H9 (cell line): ENCODE measurements around the gene MID1. TPM values are rescaled to one million over a fixed set of nuclear protein-coding genes. Genes with fewer than 3 reads are reported as not detected.

Experiments used
- DNase-seq: peaks from one replicate; pipeline ENCODE4 v3.0.0-alpha.2; 2017
- H2AFZ ChIP-seq: one replicate; pipeline ENCODE4 v1.6.1; 2013; ENCODE audit warnings: mild to moderate bottlenecking, low read length, control low read depth, moderate library complexity
- H2AK5ac ChIP-seq: 2 replicates; pipeline ENCODE4 v1.6.1; 2013; ENCODE audit warnings: low read length, control low read depth, mixed read lengths; ENCODE audit not compliant: insufficient read length
- H2BK120ac ChIP-seq: one replicate; pipeline ENCODE4 v1.6.1; 2013; ENCODE audit warnings: low read depth, mild to moderate bottlenecking, low read length, control low read depth, inconsistent platforms; ENCODE audit not compliant: poor library complexity, severe bottlenecking
- H2BK12ac ChIP-seq: 2 replicates; pipeline ENCODE4 v1.6.1; 2013; ENCODE audit warnings: low read length, control low read depth, mixed read lengths, low read depth; ENCODE audit not compliant: insufficient read length
- H2BK15ac ChIP-seq: 2 replicates; pipeline ENCODE4 v1.6.1; 2013; ENCODE audit warnings: low read depth, low read length, control low read depth
- H2BK20ac ChIP-seq: one replicate; pipeline ENCODE4 v1.6.1; 2013; ENCODE audit warnings: low read depth, mild to moderate bottlenecking, low read length, control low read depth, inconsistent platforms; ENCODE audit not compliant: poor library complexity, severe bottlenecking
- H2BK5ac ChIP-seq: 2 replicates; pipeline ENCODE4 v1.6.1; 2013; ENCODE audit warnings: low read length, control low read depth, mixed read lengths; ENCODE audit not compliant: insufficient read length
- H3K14ac ChIP-seq: 2 replicates; pipeline ENCODE4 v1.6.1; 2013; ENCODE audit warnings: low read length, control low read depth; ENCODE audit not compliant: insufficient read depth
- H3K18ac ChIP-seq: 2 replicates; pipeline ENCODE4 v1.6.1; 2013; ENCODE audit warnings: low read depth, mild to moderate bottlenecking, mixed read lengths, low read length, control low read depth; ENCODE audit not compliant: insufficient read length
- H3K23ac ChIP-seq: 2 replicates; pipeline ENCODE4 v1.6.1; 2013; ENCODE audit warnings: low read length, control low read depth, mixed read lengths, low read depth; ENCODE audit not compliant: insufficient read length
- H3K23me2 ChIP-seq: 2 replicates; pipeline ENCODE4 v1.6.1; 2013; ENCODE audit warnings: low read depth, mild to moderate bottlenecking, mixed read lengths, low read length, control low read depth; ENCODE audit not compliant: insufficient read length, poor library complexity, severe bottlenecking
- H3K27ac ChIP-seq: 2 replicates; pipeline ENCODE4 v1.5.1; 2013; ENCODE audit warnings: low read length, control low read depth, mixed read lengths, low read depth; ENCODE audit not compliant: insufficient read length
- H3K27me3 ChIP-seq: 2 replicates; pipeline ENCODE4 v1.6.1; 2013; ENCODE audit warnings: low read length, control low read depth, inconsistent platforms; ENCODE audit not compliant: insufficient read depth
- H3K4ac ChIP-seq: 2 replicates; pipeline ENCODE4 v1.6.1; 2013; ENCODE audit warnings: low read depth, mild to moderate bottlenecking, control low read depth, inconsistent platforms, low read length, moderate library complexity
- H3K4me1 ChIP-seq: 2 replicates; pipeline ENCODE4 v1.6.1; 2013; ENCODE audit warnings: low read length, control low read depth, inconsistent platforms; ENCODE audit not compliant: insufficient read depth
- H3K4me2 ChIP-seq: 2 replicates; pipeline ENCODE4 v1.6.1; 2013; ENCODE audit warnings: low read length, control low read depth, mixed read lengths; ENCODE audit not compliant: insufficient read length, insufficient read depth
- H3K56ac ChIP-seq: 2 replicates; pipeline ENCODE4 v1.6.1; 2013; ENCODE audit warnings: low read depth, mild to moderate bottlenecking, mixed read lengths, low read length, control low read depth; ENCODE audit not compliant: insufficient read length
- H3K79me1 ChIP-seq: 2 replicates; pipeline ENCODE4 v1.6.1; 2013; ENCODE audit warnings: low read depth, mild to moderate bottlenecking, moderate library complexity, low read length, control low read depth, inconsistent platforms; ENCODE audit not compliant: insufficient read depth, poor library complexity, severe bottlenecking
- H3K79me2 ChIP-seq: 2 replicates; pipeline ENCODE4 v1.6.1; 2013; ENCODE audit warnings: low read length, control low read depth, inconsistent platforms; ENCODE audit not compliant: insufficient read depth
- H3K9ac ChIP-seq: 2 replicates; pipeline ENCODE4 v1.6.1; 2013; ENCODE audit warnings: low read length, control low read depth, mixed read lengths; ENCODE audit not compliant: insufficient read length; ENCODE audit errors: extremely low read depth
- H3K9me3 ChIP-seq: one replicate; pipeline ENCODE4 v1.6.1; 2013; ENCODE audit warnings: low read depth, low read length, inconsistent platforms; ENCODE audit not compliant: control insufficient read depth
- H3T11ph ChIP-seq: one replicate; pipeline ENCODE4 v1.6.1; 2013; ENCODE audit warnings: mild to moderate bottlenecking, low read length, control low read depth, inconsistent platforms
- H4K20me1 ChIP-seq: one replicate; pipeline ENCODE4 v1.6.1; 2013; ENCODE audit not compliant: control insufficient read depth, insufficient read length, insufficient read depth
- H4K5ac ChIP-seq: 2 replicates; pipeline ENCODE4 v1.6.1; 2013; ENCODE audit warnings: low read depth, mild to moderate bottlenecking, mixed read lengths, low read length, control low read depth; ENCODE audit not compliant: insufficient read length
- H4K8ac ChIP-seq: replicated peaks from 2 replicates; pipeline ENCODE4 v1.6.1; 2013; ENCODE audit warnings: low read length, control low read depth, mixed read lengths, low read depth; ENCODE audit not compliant: insufficient read length
- H4K91ac ChIP-seq: 2 replicates; pipeline ENCODE4 v1.6.1; 2013; ENCODE audit warnings: low read depth, mild to moderate bottlenecking, moderate library complexity, mixed read lengths, low read length, control low read depth; ENCODE audit not compliant: insufficient read length
- H3K27ac Mint-ChIP-seq, 3 experiments: 2 replicates in 2 of 3; 3 replicates in 1 of 3; pipeline ENCODE4 v1.8.0; 2020 to 2021; ENCODE audit warnings: mixed read lengths in 3 of 3, mild to moderate bottlenecking in 1 of 3, moderate library complexity in 1 of 3
- H3K27me3 Mint-ChIP-seq: 2 replicates; pipeline ENCODE4 v1.8.0; 2021; ENCODE audit warnings: low read depth, mild to moderate bottlenecking, moderate library complexity, mixed read lengths
- H3K36me3 Mint-ChIP-seq, 3 experiments: 2 replicates in 2 of 3; 3 replicates in 1 of 3; pipeline ENCODE4 v1.8.0; 2020 to 2021; ENCODE audit warnings: low read depth in 3 of 3, mixed read lengths in 3 of 3; ENCODE audit not compliant: insufficient read depth in 1 of 3
- H3K4me1 Mint-ChIP-seq, 2 experiments: 2 replicates each; pipeline ENCODE4 v1.8.0; 2020; ENCODE audit warnings: mixed read lengths in 2 of 2
- H3K4me3 Mint-ChIP-seq, 2 experiments: 2 replicates in 1 of 2; 3 replicates in 1 of 2; pipeline ENCODE4 v1.8.0; 2020 to 2021; ENCODE audit warnings: mild to moderate bottlenecking in 2 of 2, mixed read lengths in 2 of 2, moderate library complexity in 1 of 2
- H3K9me3 Mint-ChIP-seq, 2 experiments: 2 replicates in 1 of 2; 3 replicates in 1 of 2; pipeline ENCODE4 v1.8.0; 2020; ENCODE audit warnings: mild to moderate bottlenecking in 2 of 2, mixed read lengths in 2 of 2, moderate library complexity in 1 of 2
- CTCF ChIP-seq: fragments of 200-600 bp; sonication (generic); conservative IDR thresholded peaks from 3 replicates; pipeline ENCODE4 v1.8.0; 2021; ENCODE audit warnings: antibody characterized with exemption, mild to moderate bottlenecking
- WGBS: extraction: QIAGEN DNeasy Blood & Tissue Kit; methylation state at CpG from one replicate; pipeline ENCODE4 v1.1.7; 2013; ENCODE audit warnings: missing lambda C conversion rate, low lambda C conversion rate, mixed read lengths; ENCODE audit not compliant: insufficient read length; ENCODE audit errors: extremely low coverage; 5-methylcytosine and 5-hydroxymethylcytosine counted together
- total RNA-seq: library from RNA; stranded (reverse); gene quantifications from 2 replicates; pipeline ENCODE4 v1.2.1, GENCODE V29; 2021

MID1 gene
- total RNA-seq, 1 experiment from 2014 or later, result 32.9 TPM

GRCh38 chrX:10612215-10612614 is 8.2 kb downstream of the MID1 start:
- no peaks in the 10 kb centered on the region for H4K20me1 ChIP-seq
- H3K4ac ChIP-seq, result no peak overlapping the region
- H3K23ac ChIP-seq, result no peak overlapping the region
- H2BK12ac ChIP-seq, result no peak overlapping the region
- H2BK20ac ChIP-seq, result no peak overlapping the region
- no peaks in the 10 kb centered on the region for H3K27me3 ChIP-seq
- peak overlapping the region; percentile 36 for H3K27ac ChIP-seq
- no peak overlapping the region for H3K18ac ChIP-seq
- H3K27me3 Mint-ChIP-seq, result peaks cover 2% of the 10 kb centered on the region; the same call in 1 of the 2 replicates
- H2BK15ac ChIP-seq, result no peak overlapping the region
- H3K36me3 Mint-ChIP-seq, result peaks cover 4 to 10% (median 6%) of the 10 kb centered on the region in 3 experiments; a peak in 5 of 7 replicates
- H3K23me2 ChIP-seq, result no peaks in the 10 kb centered on the region
- H3K4me1 ChIP-seq, result peaks cover 8% of the 10 kb centered on the region; the same call in 1 of the 2 replicates
- H3K9ac ChIP-seq, result no peak overlapping the region
- H2AFZ ChIP-seq, result no peak overlapping the region
- peaks cover 20 to 22% of the 10 kb centered on the region in 2 experiments for H3K9me3 Mint-ChIP-seq
- H3K4me3 Mint-ChIP-seq, result peak overlapping the region in 1 of 2 experiments; percentile 41; a peak in 1 of 5 replicates
- H3K14ac ChIP-seq, result no peak overlapping the region
- H4K91ac ChIP-seq, result no peak overlapping the region
- no peak overlapping the region for H4K5ac ChIP-seq
- no peaks in the 10 kb centered on the region for H3K79me1 ChIP-seq
- no peak overlapping the region for H2BK5ac ChIP-seq
- peaks cover 63 to 68% of the 10 kb centered on the region in 2 experiments for H3K4me1 Mint-ChIP-seq
- H3K4me2 ChIP-seq, result no peak overlapping the region
- TF ChIP-seq CTCF, result no peak
- H3T11ph ChIP-seq, result no peak overlapping the region
- WGBS, result no CpG with 5 or more reads among the region's 4 CpGs
- peaks cover 43% of the 10 kb centered on the region; the same call in 1 of the 2 replicates for H3K79me2 ChIP-seq
- peak overlapping the region; percentile 1 to 97 (median 8); a peak in 3 of 7 replicates for H3K27ac Mint-ChIP-seq
- H4K8ac ChIP-seq, result no peak overlapping the region
- DNase-seq, result no peak
- H2BK120ac ChIP-seq, result no peak overlapping the region
- no peaks in the 10 kb centered on the region for H3K9me3 ChIP-seq
- no peak overlapping the region for H2AK5ac ChIP-seq
- H3K56ac ChIP-seq, result no peak overlapping the region
